Tibial nerve (tissue), 4 donors: ENCODE measurements around the gene FBXO44. TPM values are rescaled to one million over a fixed set of nuclear protein-coding genes. Genes with fewer than 3 reads are reported as not detected.

Experiments used
- DNase-seq, 2 donors: peaks; one replicate each; pipeline ENCODE4 v3.0.0-alpha.2; 2019; ENCODE audit warnings: low spot score in 2 of 2
- H3K27ac ChIP-seq, 4 donors: fragments of 200-600 bp; sonication (generic) in 3 of 4; one replicate each; pipeline ENCODE4 v1.5.1; 2017 to 2019; ENCODE audit warnings: mild to moderate bottlenecking in 1 of 4
- H3K27me3 ChIP-seq, 2 donors: fragments of 200-600 bp; sonication (generic) in 1 of 2; one replicate each; pipeline versions ENCODE4 v1.5.1 to v1.6.0; 2017 to 2019
- H3K36me3 ChIP-seq, 3 donors: fragments of 200-600 bp; sonication (generic); one replicate each; pipeline ENCODE4 v1.5.1; 2018 to 2019
- H3K4me1 ChIP-seq, 4 donors: fragments of 200-600 bp; sonication (generic) in 3 of 4; one replicate each; pipeline ENCODE4 v1.5.1; 2017 to 2019
- H3K4me3 ChIP-seq, 4 donors: fragments of 200-600 bp; sonication (generic) in 3 of 4; one replicate each; pipeline ENCODE4 v1.5.1; 2017 to 2019; ENCODE audit warnings: mild to moderate bottlenecking in 1 of 4, moderate library complexity in 1 of 4
- H3K9me3 ChIP-seq, 4 donors: fragments of 200-600 bp; sonication (generic) in 3 of 4; one replicate each; pipeline ENCODE4 v1.5.1; 2017 to 2019
- CTCF ChIP-seq, 5 experiments: fragments of 200-600 bp in 3 of 5; fragments of 450-650 bp in 2 of 5; sonication (generic) in 3 of 5; IDR thresholded peaks; one replicate each; pipeline ENCODE4 v1.5.1; 2016 to 2019; ENCODE audit warnings: antibody characterized with exemption in 5 of 5, mild to moderate bottlenecking in 3 of 5, moderate library complexity in 2 of 5
- EP300 ChIP-seq, 2 donors: sonication (generic); formaldehyde crosslinking; IDR thresholded peaks; one replicate each; pipeline ENCODE4 v1.6.1; 2017; ENCODE audit warnings: antibody characterized with exemption in 2 of 2, mild to moderate bottlenecking in 1 of 2
- POLR2A ChIP-seq, 2 donors: fragments of 450-650 bp; IDR thresholded peaks; one replicate each; pipeline ENCODE4 v1.6.1; 2017; ENCODE audit warnings: antibody characterized with exemption in 2 of 2, mild to moderate bottlenecking in 2 of 2, moderate library complexity in 2 of 2
- WGBS, 2 donors: methylation state at CpG; one replicate each; pipeline ENCODE4 v1.1.5; 2018; 5-methylcytosine and 5-hydroxymethylcytosine counted together
- total RNA-seq, 4 donors: library from RNA; depleted of rRNA; stranded (reverse); fragments of >200 nt; gene quantifications; one replicate each; pipeline ENCODE4 v1.1.0, GENCODE V29; 2016

Gene FBXO44
- total RNA-seq, 4 donors from 2014 or later = 24.1 to 59.4 (median 35.7) TPM

DNA sequence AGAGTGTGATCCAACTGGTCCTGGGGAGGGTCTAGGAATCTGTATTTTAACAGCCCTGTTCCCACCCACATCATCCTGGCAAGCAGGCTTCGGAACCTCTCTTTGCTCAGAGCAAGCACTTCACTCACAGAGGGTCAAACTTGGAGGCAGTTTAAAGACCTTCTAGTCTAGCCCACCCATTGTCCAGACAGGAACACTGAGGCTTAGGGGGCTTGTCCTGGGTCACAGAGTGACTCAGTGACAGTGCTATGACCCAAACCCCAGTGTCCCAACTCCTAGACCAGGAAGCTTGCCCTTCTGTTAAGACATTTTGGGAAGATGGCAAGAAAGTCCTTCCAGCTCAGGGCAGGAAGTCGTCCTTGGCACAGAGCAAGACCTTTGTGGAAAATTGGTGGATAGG lies 36.9 kb upstream of the FBXO44 start:
- no peaks in the 10 kb centered on the region for H3K36me3 ChIP-seq
- no peaks in the 10 kb centered on the region for H3K4me1 ChIP-seq
- no peak for DNase-seq
- H3K27ac ChIP-seq = no peak overlapping the region
- no peak overlapping the region for H3K4me3 ChIP-seq
- H3K27me3 ChIP-seq = peaks cover 0 to 29% of the 10 kb centered on the region in 2 donors
- 80 to 87% methylated on average over 2 of the region's 2 CpGs for WGBS, 2 donors
- no peaks in the 10 kb centered on the region for H3K9me3 ChIP-seq
- no peak for TF ChIP-seq POLR2A (IDR thresholded peaks at IDR 0.05)
- TF ChIP-seq EP300 (IDR thresholded peaks at IDR 0.05) = no peak
- no peak for TF ChIP-seq CTCF (IDR thresholded peaks at IDR 0.05)

GRCh38 chr1:11620405-11620804 lies 34.3 kb upstream of the FBXO44 start:
- Histone ChIP-seq H3K36me3 (no peaks in the 10 kb centered on the region), H3K9me3 (no peaks in the 10 kb centered on the region), H3K4me1 (no peaks in the 10 kb centered on the region), H3K27me3 (peaks cover 0 to 46% of the 10 kb centered on the region in 2 donors), H3K27ac (no peak overlapping the region), H3K4me3 (no peak overlapping the region)
- TF ChIP-seq EP300 (IDR thresholded peaks at IDR 0.05) (no peak), CTCF (IDR thresholded peaks at IDR 0.05) (no peak), POLR2A (IDR thresholded peaks at IDR 0.05) (no peak)
- 40 to 43% methylated on average over 12 of the region's 12 CpGs for WGBS, 2 donors
- DNase-seq = no peak

DNA sequence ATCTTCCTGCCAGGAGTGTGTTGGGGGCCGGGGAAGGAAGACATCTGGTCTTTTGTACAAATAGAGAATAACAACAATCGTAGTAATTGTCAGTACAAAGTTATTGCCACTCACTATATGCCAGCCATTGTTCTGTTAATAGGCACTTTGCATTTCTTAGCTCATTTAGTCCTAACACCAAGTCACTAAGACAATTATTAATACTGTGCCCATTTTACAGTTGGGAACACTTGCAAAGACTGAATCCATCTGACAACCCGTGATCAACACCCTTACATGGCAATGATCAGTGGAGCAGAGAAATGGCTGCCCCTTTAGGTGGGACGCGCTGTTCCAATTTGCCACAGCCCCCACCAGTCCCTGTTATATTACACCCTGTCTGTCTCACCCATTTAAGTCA lies 33.8 kb upstream of the FBXO44 start:
- TF ChIP-seq CTCF (IDR thresholded peaks at IDR 0.05) = no peak
- TF ChIP-seq POLR2A (IDR thresholded peaks at IDR 0.05) = no peak
- TF ChIP-seq EP300 (IDR thresholded peaks at IDR 0.05) = no peak
- Histone ChIP-seq H3K27ac (no peak overlapping the region), H3K4me3 (no peak overlapping the region), H3K27me3 (peaks cover 0 to 51% of the 10 kb centered on the region in 2 donors), H3K4me1 (no peaks in the 10 kb centered on the region), H3K36me3 (no peaks in the 10 kb centered on the region), H3K9me3 (no peaks in the 10 kb centered on the region)
- WGBS, 2 donors = 78 to 79% methylated on average over 5 of the region's 5 CpGs
- no peak for DNase-seq

GRCh38 chr1:11622398-11622797 lies 32.3 kb upstream of the FBXO44 start:
- H3K27ac ChIP-seq = no peak overlapping the region
- H3K4me3 ChIP-seq = no peak overlapping the region
- H3K4me1 ChIP-seq = no peaks in the 10 kb centered on the region
- DNase-seq = no peak
- H3K36me3 ChIP-seq = no peaks in the 10 kb centered on the region
- TF ChIP-seq POLR2A (IDR thresholded peaks at IDR 0.05) (no peak), CTCF (IDR thresholded peaks at IDR 0.05) (no peak), EP300 (IDR thresholded peaks at IDR 0.05) (no peak)
- WGBS, 2 donors = 27 to 61% methylated on average over 3 of the region's 3 CpGs
- peaks cover 0 to 50% of the 10 kb centered on the region in 2 donors for H3K27me3 ChIP-seq
- no peaks in the 10 kb centered on the region for H3K9me3 ChIP-seq

- H3K36me3 ChIP-seq = no peaks in the 10 kb centered on the region
- no peak overlapping the region for H3K27ac ChIP-seq
- peaks cover 0 to 57% of the 10 kb centered on the region in 2 donors for H3K27me3 ChIP-seq
- H3K4me1 ChIP-seq = no peaks in the 10 kb centered on the region
- no peak overlapping the region for H3K4me3 ChIP-seq
- DNase-seq = no peak
- no peak for TF ChIP-seq EP300 (IDR thresholded peaks at IDR 0.05)
- no peak for TF ChIP-seq CTCF (IDR thresholded peaks at IDR 0.05)
- TF ChIP-seq POLR2A (IDR thresholded peaks at IDR 0.05) = no peak
- 82 to 83% methylated on average over 8 of the region's 8 CpGs for WGBS, 2 donors
- no peaks in the 10 kb centered on the region for H3K9me3 ChIP-seq
Observed at GRCh38 chr1:11623702-11624101, 31.0 kb upstream of the FBXO44 start.
